Dermis blood vessel endothelial cell (primary cell): Measurements from ENCODE around the gene ZFP36L1. TPM values are rescaled to one million over a fixed set of nuclear protein-coding genes. Genes with fewer than 3 reads are reported as not detected.

Experiments used
- total RNA-seq: library from RNA; depleted of rRNA; stranded (reverse); fragments of >200 nt; gene quantifications from 2 replicates; pipeline ENCODE4 v1.2.3, GENCODE V29; 2014

Gene ZFP36L1
- total RNA-seq, 1 donor from 2014 or later, result 72.2 TPM

Other genes starting within 250 kb of the ZFP36L1 start
- 233 and 441 TPM in 2 replicates for gene ACTN1, start 186.2 kb upstream of the ZFP36L1 start, total RNA-seq